ENCODE data around the gene PDE3A.

DNA sequence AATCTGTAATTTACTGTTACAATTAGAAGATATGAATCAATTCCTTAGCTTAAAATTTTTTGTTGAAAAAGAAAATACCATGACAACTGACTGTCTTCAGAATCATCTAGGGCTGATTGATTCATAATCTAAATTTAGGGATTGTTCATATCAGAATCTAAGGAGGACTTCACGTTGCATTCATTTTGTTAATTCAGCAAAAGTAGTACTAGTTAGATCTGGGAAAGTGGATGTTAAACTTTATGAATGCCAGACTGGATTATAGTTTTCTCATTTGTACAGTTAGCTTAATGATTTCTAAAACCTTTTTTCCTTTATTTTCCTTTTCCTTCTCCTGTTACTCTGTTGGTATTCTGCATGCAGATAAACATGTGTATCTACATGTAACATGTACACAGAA lies 135.5 kb downstream of the PDE3A start:
- no peak for TF ChIP-seq SMC3 (IDR thresholded peaks at IDR 0.05; ENCODE audit: borderline replicate concordance, low read length)
- no peak for TF ChIP-seq CTCF (IDR thresholded peaks at IDR 0.05 in 2 of 3, conservative IDR thresholded peaks at IDR 0.05 in 1 of 3; ENCODE audit: control insufficient read depth in 2 of 3, extremely low read depth in 1 of 3, insufficient read depth in 1 of 3, low read depth in 3 of 3, low read length in 3 of 3)
- no peak for TF ChIP-seq JUND (IDR thresholded peaks at IDR 0.05; ENCODE audit: low read depth, low read length)
- TF ChIP-seq POLR2AphosphoS5 (IDR thresholded peaks at IDR 0.05; ENCODE audit: low read length): no peak
- no peak for TF ChIP-seq USF2 (IDR thresholded peaks at IDR 0.05; ENCODE audit: borderline replicate concordance, low read depth, low read length)
- no peak for TF ChIP-seq MTA3 (IDR thresholded peaks at IDR 0.05; ENCODE audit: borderline replicate concordance, low read length)
- no peak for TF ChIP-seq NFYA (IDR thresholded peaks at IDR 0.05; ENCODE audit: borderline replicate concordance, low read depth, low read length)
